Stromal cell of bone marrow (primary cell): ENCODE results near the gene MAMLD1.

Experiments
- DNase-seq: peaks from one replicate; pipeline ENCODE4 v3.0.0-alpha.2; 2012; ENCODE audit warnings: low read depth

MAMLD1 gene

GRCh38 chrX:150531467-150531866 is 168.3 kb downstream of the MAMLD1 start:
- DNase-seq, result no peak

DNA sequence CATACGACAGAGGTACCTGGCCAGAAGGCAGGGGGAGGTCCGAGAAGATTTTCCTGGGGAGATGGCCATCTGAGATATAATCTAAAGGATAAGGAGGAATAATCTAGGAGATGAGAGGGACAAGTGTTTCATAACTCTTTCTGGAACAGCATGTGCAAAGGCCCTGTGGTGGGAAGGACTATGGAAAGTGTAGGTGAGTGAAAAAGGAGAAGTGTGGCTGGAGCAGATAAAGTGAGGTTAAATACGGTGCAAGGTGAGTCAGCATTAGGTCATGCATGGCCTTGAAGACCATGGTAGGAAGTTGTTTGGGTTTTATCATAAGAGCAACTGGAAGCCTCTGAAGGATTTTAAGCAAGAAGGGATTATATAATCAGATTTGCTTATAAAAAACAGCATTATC is 170.7 kb downstream of the MAMLD1 start:
- no peak for DNase-seq

- no peak for DNase-seq
These were observed 173.5 kb downstream of the MAMLD1 start for GRCh38 chrX:150536455-150537116.

- DNase-seq, result no peak
These were observed 174.7 kb downstream of the MAMLD1 start for GRCh38 chrX:150537851-150538250.

DNA sequence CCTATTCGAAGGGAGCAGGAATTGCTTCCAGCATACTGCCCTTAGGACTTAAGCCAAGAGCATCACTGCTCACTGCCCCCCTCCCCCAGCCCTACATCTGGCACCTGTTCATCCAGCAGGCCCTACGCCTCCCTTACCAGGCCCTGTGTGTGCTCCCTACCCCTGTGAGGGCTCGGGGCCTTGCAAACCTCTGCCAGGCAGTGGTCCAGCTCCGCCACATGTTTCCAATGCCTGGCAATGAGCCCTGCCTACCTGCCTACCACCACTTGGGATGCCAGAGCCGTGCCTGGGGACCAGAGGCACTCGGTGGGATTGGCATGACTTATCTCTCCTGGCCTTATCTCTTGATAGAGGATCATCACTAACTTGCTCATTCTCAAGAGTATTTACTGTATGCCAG is 177.8 kb downstream of the MAMLD1 start:
- no peak for DNase-seq

DNA sequence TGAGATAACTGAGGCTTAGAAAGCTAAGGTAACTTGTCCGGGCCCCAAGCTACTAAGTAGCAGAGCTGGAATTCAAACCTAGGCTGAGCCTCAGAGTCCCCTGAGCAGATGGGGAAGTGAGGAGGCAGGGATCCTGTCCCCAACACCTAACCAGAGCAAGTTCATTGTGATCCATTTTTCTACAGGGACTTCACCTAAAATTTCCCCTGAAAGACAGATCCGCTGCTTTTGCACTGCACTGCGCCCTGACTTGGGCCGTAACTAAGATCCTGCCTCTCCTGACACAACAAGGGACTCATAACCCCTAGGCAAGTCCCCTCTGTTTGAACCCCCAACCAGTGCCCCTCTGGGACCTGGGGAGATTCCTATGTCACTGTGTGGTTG is 179.7 kb downstream of the MAMLD1 start:
- no peak for DNase-seq

DNA sequence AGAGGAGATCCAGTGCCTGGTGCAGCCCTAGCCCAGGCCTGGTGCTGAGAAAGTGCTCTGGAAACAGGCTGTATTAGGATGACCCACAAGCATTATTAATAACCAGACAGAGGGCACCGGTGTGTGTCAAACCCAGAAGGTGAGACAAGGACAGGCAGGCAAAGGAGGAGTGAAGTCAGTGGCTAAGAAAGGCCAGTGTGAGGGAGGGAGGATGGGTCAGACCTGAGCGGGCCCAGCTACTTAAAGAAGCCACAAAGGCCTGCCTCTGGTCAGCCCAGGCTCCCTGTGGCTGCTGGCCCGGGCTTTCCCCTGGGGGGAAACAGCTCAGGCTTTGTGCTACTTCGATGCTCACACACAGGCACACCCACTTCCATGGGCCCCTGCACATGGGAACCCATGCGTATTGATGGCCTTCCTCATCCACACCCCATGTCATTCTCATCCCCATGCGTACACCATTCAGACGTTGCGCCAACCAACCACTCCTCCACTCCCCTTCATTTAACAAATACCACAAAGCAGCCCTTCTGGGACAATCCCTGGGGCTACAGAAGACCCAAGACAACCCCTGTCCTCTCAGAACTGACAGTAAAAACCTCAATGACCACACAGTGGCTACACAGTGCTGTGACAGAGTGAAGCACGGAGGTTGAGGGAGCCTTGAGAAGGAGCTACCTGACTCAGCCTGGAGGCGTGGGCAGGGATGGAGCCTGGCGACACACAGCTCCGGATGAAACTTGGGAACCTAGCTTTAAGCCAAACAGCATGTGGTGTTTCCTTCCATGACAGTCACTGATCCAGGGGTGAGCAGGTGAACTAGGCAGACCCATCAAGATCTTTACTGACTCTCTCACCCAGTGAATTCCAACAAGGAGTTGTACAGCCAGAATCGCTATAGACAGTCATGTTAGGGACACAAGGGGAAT is 180.4 kb downstream of the MAMLD1 start:
- DNase-seq, result no peak

GRCh38 chrX:150544222-150544787 is 181.2 kb downstream of the MAMLD1 start:
- no peak for DNase-seq

GRCh38 chrX:150544835-150545770 is 182.0 kb downstream of the MAMLD1 start:
- DNase-seq, result no peak

GRCh38 chrX:150546711-150547153 is 183.6 kb downstream of the MAMLD1 start:
- no peak for DNase-seq

DNA sequence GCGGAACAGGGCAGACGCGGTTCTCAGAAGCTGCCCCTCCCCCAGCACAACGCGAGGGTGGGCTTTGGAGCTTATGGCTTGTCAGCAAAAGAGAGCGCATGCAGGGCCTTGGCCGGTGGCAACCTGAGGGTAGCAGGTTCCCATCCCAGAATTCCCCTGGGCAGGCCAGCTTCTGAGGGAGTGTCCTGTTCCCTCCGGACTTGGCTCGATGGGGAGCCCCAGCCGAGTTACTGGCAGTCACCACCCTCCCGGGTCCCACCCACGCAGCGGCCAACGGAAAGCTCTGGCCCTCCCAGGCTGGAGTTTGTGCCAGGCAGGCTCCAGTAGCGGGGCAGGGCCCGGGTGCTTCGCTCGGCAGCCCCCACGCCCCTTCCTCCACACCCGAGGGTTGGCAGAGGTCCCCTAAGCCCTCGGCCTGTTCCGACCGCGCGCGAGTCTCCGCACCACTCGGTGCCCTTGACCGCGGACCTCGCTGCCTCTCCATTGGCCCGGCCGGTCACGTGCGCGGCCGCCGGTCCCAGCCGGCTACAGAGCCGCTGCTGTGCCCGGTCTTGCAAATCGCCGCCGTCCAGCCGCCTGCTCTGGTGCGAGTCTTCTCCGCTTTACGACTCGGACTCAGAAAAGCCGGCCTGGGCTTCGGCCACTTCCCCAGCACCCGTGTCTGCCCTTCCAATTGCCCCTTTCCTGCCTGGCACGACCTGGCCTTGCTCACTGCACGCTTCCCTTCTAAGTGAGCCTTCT is 184.4 kb downstream of the MAMLD1 start:
- DNase-seq, result no peak

DNA sequence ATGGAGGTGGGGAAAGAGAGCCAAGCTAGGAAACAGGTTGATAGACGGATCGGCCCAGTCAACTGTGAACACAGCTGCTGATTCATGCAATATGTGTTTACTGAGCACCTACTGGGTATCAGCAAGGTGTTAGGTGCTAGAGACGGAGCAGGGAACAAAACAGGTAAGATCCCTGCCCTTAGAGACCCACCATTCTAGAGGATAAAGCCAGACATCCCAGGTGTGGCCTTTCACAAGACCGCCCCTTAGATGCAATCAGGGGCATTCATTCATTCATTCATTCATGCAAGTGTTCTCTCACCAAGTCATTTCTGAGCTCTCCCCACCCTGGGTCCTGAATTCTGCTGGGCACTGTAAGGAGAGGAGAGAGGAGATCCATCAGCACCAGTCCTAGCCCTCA is 185.1 kb downstream of the MAMLD1 start:
- no peak for DNase-seq

DNA sequence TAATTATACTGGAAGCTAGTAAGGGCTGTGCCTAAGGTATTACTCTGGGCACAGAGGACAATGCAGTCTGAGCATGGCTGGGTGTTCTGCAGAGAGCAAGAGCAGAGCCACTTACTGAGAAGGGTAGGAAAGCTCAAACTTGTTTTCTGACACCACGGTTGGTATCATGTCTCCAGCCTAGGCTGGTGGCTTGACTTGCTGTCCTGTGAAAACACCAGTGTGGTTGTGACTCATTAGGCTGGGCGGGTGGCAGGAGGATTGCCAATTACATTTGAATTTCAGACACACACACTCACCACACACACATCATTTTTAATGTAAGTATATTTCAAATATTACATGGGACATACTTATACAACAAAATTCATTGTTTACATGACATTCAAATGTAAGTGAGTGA is 185.6 kb downstream of the MAMLD1 start:
- no peak for DNase-seq

DNA sequence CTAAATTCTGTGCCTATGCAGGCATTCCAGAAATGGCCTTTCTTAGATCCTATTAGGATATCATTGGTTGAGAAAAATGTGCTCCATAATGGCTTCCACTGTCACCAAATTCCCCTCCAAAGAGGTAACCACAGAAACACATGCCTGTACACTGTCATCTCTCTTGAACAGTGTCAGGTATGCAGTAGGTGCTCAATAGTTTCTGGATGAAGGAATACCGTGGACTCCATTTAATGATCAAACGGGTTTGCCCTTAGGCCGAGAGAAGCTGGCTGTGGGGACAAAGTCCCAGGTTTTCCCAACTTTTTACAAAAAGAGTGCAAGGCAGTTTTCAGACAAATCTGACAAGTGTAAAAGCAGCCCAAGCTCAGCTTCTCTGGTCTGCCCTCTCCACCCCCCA is 188.8 kb downstream of the MAMLD1 start:
- no peak for DNase-seq

- no peak for DNase-seq
These were observed 195.3 kb downstream of the MAMLD1 start for GRCh38 chrX:150558424-150558823.
